Activated CD8-positive, alpha-beta memory T cell treated with anti-CD3 and anti-CD28 coated beads, Interleukin-2, amount 50 U/mL, for 1 hour (primary cell): Measurements from ENCODE around the gene CLDN20.
"Not testable (repeated sequence)": the region's sequence is repeated elsewhere in the genome, so short reads cannot be mapped to it uniquely, and the experiment has no call there.

ENCODE experiments used
- DNase-seq: peaks from one replicate; pipeline ENCODE4 v3.0.0-alpha.2; 2020; ENCODE audit errors: extremely low read depth

Gene CLDN20

GRCh38 chr6:155245193-155245592 is 18.6 kb upstream of the CLDN20 start:
- no peak for DNase-seq

GRCh38 chr6:155245831-155246230 is 18.0 kb upstream of the CLDN20 start:
- DNase-seq, result no peak

DNA sequence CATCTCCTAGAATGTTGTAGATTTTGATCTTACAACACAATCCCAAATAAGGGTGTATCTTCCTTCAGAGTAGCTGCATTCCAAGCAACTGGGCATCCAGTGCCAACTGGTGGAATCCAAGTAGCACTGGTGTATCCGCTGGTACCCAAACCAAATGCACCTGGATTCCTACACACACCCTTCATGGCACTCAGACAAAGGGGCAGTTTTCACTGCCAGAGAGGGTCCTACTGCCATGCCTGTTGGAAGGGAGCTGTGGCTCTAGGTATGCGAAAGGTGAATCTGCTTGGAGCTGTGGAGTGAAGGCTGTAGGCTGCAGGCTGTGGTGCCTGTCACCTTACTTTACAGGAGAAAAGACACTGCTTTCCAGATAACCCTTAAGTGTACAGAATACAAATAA is 17.0 kb upstream of the CLDN20 start:
- DNase-seq, result no peak

DNA sequence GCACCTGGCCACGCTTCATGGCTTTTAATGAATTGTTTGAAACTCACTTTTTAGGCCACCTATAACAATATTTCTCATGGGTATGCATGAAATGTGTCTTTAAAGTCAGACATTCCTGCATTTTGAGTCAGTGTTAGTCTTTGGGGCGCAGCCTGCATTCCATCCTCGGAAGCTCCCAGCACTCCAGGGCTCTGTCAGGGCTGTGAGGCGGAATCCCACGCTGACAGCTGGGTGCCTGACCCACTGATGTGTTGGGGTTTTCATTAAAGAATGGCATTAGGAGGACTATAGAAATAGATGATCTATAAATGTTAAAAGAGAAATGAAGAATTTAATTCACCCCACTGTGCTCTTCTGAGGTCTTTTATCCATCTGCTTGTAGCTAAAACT is 16.2 kb upstream of the CLDN20 start:
- no peak for DNase-seq

- DNase-seq, result no peak
These were observed 15.5 kb upstream of the CLDN20 start for GRCh38 chr6:155248008-155249001.

- DNase-seq, result no peak
These were observed 13.0 kb upstream of the CLDN20 start for GRCh38 chr6:155250701-155251381.

- DNase-seq, result no peak
These were observed 11.2 kb upstream of the CLDN20 start for GRCh38 chr6:155252581-155252980.

DNA sequence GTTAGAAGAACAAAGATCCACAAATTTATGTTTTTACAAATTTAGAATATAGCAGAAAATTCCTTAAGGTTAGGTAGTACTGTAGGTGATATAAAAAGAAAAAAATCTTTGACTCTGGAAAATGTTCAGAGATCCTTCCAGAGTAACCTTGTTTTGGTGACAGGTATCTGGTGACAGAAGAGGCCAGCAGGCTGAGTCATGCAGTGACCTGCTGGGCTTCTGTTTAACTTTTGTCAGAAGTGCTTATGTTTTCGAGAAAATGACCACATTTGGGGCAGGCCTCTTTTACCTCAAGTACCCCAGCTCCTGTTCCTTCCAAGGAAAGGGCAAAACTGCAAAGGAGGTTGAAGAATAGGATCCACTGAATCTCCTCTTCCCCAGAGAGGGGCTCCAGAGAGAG is 10.5 kb upstream of the CLDN20 start:
- no peak for DNase-seq

- DNase-seq, result no peak
These were observed 9.7 kb upstream of the CLDN20 start for GRCh38 chr6:155254139-155254538.

GRCh38 chr6:155256122-155256795 is 7.6 kb upstream of the CLDN20 start:
- DNase-seq, result no peak

GRCh38 chr6:155257796-155258195 is 6.0 kb upstream of the CLDN20 start:
- no peak for DNase-seq

DNA sequence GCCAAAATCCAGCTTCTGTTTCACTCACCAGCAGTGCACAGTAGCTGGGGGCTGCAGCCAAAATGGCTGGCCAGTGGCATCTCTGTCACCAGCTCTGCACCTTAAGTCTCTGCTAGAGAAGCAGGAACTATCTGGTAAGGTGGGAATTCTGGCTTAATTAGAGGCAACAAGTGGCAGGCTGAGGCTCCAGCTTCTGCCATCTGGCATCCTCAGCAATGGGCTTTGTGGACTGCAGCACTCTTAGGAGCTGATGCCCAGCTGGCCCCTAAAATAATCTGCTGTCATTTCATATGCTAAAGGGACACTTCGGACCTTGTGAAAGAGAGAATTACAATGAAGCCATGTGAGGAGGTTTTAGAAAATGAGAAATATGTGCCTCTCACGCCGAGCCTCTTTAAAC is 4.6 kb upstream of the CLDN20 start:
- no peak for DNase-seq

DNA sequence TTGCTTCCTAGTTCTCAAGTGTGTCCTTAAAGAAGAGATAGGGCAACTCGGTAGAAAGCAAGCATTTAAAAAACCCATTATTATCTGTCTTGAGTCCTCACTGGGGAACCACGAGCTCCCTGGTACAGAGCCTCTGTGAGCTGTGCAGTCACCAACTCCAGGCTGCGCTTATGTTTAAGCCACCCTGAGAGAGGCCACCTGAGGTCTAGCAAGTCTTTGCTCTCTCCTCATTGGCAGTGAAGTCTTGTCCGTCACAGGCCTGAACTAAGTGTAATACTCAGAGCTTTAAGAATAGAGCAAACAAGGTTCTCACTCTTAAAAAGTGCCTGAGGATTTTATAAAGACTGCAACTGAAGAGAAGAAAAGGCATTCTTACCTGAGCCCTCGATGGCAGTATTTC is 3.9 kb upstream of the CLDN20 start:
- DNase-seq, result no peak

GRCh38 chr6:155260686-155261085 is 3.1 kb upstream of the CLDN20 start:
- no peak for DNase-seq

GRCh38 chr6:155261111-155261900 is 2.5 kb upstream of the CLDN20 start:
- no peak for DNase-seq

GRCh38 chr6:155262655-155263054 is 1.2 kb upstream of the CLDN20 start:
- no peak for DNase-seq

DNA sequence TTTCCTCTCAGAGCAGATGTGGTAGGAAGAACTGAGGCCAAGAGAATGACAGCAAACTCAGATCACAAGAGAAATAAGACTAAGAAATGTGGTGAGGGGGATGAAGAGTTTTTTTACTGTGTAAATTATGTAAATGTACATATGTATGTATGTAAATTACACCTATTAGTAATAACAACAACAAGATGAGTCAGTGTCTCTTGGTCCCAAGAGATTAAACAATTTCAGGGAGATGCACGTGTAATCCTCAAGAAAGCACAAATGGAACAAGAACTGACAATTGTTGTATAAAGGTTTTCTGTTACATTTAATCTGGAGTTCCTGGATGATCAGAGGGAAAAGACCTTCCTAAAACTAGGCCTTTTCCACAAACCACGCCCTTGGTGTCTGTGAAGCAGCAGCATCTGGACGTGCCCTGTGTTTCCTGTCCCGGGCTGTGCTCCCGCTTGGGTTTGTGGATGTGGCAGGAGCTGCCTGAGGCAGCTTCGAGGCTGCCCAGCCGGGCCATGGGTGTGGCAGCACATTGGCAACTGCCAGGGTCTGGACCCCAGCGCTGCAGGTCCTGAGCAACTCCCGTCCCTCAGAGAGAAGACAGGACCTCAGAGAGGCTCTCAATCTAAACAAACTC is 994 bp downstream of the CLDN20 start:
- no peak for DNase-seq

DNA sequence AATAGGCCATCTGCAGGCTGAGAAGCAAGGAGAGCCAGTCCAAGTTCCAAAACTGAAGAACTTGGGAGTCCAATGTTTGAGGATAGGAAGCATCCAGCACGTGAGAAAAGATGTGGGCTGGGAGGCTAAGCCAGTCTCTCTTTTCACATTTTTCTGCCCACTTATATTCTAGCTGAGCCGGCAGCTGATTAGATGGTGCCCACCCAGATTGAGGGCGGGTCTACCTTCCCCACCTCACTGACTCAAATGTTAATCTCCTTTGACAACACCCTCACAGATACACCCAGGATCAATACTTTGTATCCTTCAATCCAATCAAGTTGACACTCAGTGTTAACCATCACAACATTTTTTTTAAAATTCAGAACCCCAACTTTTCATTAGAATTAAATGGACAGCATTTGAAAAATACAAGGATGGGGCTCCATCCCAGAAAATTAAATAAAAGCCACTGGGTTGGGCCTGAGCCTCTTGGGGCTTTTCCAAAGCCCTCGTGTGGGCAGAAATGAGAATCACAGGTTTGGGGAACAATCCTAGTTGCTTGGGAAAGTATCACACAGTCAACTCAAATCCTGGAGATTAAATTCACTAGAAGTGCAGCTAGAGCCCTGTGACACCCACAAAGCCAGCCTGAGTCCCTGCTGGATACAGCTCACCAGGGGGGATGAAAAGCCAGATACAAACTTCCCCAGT is 2.2 kb downstream of the CLDN20 start:
- no peak for DNase-seq

DNA sequence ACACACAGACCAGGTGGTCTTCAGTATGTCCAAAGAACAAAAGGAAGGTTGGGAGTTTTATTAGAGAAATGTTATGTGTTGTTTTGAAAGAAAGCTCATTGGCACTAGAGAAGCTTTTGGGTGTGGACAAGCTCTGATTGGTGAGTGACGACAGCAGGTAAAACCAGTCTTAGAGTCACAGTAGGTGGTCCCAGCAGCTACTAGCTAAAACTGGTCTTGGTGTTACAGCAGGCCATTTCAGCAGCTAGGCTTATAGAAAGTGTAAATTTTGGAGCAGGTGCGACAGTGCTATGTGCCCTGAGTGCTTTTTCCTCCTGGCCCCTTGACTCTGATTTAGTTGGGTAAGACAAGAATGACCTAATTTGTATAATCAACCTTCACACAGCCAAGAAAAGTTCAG is 3.6 kb downstream of the CLDN20 start:
- DNase-seq, result no peak

DNA sequence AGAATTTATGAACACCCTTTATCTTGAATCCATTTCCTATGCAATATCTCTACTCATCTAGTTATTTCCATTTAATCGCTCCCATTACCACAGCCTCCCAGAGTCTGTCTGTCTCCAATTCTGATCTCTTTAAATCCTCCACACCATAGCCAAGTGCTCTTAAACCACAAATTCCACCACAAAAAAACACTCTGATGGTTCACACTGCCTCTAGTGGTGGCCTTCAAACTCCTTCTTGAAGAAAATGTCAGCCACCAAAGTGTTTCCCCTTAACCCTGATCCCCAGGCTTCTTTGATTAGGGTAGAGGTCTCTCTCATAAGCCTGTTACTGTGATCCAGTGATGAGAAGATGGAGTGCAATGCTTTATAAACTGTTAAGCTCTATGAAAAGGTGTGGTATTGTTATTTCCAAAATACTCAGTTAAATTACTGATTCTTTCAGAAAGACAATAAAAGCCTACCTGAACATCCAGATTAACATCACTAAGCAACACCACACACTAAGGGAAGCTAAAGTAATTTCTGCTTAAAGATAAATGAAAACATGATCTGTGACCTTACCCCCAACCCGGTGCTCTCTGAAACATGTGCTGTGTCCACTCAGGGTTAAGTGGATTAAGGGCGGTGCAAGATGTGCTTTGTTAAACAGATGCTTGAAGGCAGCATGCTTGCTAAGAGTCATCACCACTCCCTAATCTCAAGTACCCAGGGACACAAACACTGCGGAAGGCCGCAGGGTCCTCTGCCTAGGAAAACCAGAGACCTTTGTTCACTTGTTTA is 4.5 kb downstream of the CLDN20 start:
- not testable (repeated sequence) for DNase-seq
